Measurements from ENCODE around the gene ST14. TPM values are rescaled to one million over a fixed set of nuclear protein-coding genes. Genes with fewer than 3 reads are reported as not detected.
A peak's percentile ranks its signal among the peaks of the same experiment; 100 is the strongest.
"Not testable (repeated sequence)": the region's sequence is repeated elsewhere in the genome, so short reads cannot be mapped to it uniquely, and the experiment has no call there.

The ST14 gene
- total RNA-seq, 1 experiment from 2014 or later, result 33.9 TPM

DNA sequence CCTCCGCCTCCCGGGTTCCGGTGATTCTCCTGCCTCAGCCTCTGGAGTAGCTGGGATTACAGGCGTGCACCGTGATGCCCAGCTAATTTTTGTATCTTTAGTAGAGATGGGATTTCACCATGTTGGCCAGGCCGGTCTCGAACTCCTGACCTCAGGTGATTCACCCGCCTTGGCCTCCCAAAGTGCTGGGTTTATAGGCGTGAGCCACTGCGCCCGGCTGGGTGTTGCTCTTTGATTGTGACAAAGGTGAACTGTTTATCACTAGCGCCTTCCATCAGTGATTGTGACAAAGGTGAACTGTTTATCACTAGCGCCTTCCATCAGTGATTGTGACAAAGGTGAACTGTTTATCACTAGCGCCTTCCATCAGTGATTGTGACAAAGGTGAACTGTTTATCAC is 34.0 kb downstream of the ST14 start:
- ATAC-seq; H3K4me1 Mint-ChIP-seq; H3K27ac Mint-ChIP-seq; H3K4me3 Mint-ChIP-seq; DNase-seq (ENCODE audit: low spot score); CTCF ChIA-PET; H3K36me3 Mint-ChIP-seq; H3K27me3 Mint-ChIP-seq (ENCODE audit: low read depth); H3K9me3 Mint-ChIP-seq: not testable (repeated sequence)
- POLR2A ChIA-PET, result interaction anchor here (0.6 kb wide), 1 partner anchor 19 kb away, joined by 3 read pairs; no protein-coding TSS in a partner anchor

DNA sequence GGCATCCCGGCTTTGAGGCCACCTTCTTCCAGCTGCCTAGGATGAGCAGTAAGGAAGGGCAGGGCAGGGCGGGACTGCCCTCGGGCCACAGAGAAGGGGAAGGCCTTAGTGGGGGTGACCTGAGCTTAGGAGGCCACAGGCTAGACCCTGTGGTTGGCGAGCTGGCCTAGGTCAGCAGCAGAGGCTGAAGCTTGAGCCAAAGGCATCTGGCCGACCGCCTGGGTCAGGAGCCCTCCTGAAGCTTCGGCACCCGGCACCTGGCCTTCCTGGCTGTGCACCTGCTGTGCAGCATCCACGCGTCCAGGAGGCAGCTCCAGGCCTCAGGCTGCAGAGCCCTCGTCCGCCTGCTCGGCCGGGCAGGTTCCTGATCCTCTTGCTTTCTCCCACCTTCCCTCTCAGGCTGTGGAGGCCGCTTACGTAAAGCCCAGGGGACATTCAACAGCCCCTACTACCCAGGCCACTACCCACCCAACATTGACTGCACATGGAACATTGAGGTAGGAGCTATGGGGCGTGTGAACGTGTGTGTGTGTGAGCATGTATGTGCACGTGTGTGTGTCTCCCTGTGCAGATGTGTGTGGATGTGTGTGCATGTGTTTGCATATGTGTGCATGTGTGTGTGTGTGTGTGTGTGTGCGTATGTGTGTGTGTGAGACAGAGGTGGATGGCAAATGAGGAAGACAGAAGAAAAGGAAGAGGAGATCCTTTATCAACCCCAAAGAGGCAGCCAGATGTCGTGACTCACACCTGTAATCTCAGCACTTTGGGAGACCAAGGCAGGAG is 34.9 kb downstream of the ST14 start:
- Mint-ChIP-seq H3K36me3 (no peaks in the 10 kb centered on the region), H3K4me1 (no peaks in the 10 kb centered on the region), H3K9me3 (no peaks in the 10 kb centered on the region), H3K27me3 (ENCODE audit: low read depth) (no peaks in the 10 kb centered on the region), H3K4me3 (no peak overlapping the region), H3K27ac (no peak overlapping the region)
- POLR2A ChIA-PET, result no interaction called here
- ATAC-seq (no peak), DNase-seq (ENCODE audit: low spot score) (no peak)
- CTCF ChIA-PET, result interaction anchor here (0.9 kb wide), 1 partner anchor 31 kb away, joined by 3 read pairs; no protein-coding TSS in a partner anchor
- TF ChIP-seq ZNF138 (CRISPR knock-in tag; conservative IDR thresholded peaks at IDR 0.05) (no peak), ZNF423 (CRISPR knock-in tag; IDR thresholded peaks at IDR 0.05) (no peak), MYBL2 (CRISPR knock-in tag; IDR thresholded peaks at IDR 0.05) (no peak)
- TF ChIP-seq, protein P1, sequence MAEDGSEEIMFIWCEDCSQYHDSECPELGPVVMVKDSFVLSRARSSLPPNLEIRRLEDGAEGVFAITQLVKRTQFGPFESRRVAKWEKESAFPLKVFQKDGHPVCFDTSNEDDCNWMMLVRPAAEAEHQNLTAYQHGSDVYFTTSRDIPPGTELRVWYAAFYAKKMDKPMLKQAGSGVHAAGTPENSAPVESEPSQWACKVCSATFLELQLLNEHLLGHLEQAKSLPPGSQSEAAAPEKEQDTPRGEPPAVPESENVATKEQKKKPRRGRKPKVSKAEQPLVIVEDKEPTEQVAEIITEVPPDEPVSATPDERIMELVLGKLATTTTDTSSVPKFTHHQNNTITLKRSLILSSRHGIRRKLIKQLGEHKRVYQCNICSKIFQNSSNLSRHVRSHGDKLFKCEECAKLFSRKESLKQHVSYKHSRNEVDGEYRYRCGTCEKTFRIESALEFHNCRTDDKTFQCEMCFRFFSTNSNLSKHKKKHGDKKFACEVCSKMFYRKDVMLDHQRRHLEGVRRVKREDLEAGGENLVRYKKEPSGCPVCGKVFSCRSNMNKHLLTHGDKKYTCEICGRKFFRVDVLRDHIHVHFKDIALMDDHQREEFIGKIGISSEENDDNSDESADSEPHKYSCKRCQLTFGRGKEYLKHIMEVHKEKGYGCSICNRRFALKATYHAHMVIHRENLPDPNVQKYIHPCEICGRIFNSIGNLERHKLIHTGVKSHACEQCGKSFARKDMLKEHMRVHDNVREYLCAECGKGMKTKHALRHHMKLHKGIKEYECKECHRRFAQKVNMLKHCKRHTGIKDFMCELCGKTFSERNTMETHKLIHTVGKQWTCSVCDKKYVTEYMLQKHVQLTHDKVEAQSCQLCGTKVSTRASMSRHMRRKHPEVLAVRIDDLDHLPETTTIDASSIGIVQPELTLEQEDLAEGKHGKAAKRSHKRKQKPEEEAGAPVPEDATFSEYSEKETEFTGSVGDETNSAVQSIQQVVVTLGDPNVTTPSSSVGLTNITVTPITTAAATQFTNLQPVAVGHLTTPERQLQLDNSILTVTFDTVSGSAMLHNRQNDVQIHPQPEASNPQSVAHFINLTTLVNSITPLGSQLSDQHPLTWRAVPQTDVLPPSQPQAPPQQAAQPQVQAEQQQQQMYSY (CRISPR knock-in tag; IDR thresholded peaks at IDR 0.05), result no peak
- TF ChIP-seq, protein P2, sequence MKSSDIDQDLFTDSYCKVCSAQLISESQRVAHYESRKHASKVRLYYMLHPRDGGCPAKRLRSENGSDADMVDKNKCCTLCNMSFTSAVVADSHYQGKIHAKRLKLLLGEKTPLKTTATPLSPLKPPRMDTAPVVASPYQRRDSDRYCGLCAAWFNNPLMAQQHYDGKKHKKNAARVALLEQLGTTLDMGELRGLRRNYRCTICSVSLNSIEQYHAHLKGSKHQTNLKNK (CRISPR knock-in tag; IDR thresholded peaks at IDR 0.05), result no peak
- TF ChIP-seq, protein P3, sequence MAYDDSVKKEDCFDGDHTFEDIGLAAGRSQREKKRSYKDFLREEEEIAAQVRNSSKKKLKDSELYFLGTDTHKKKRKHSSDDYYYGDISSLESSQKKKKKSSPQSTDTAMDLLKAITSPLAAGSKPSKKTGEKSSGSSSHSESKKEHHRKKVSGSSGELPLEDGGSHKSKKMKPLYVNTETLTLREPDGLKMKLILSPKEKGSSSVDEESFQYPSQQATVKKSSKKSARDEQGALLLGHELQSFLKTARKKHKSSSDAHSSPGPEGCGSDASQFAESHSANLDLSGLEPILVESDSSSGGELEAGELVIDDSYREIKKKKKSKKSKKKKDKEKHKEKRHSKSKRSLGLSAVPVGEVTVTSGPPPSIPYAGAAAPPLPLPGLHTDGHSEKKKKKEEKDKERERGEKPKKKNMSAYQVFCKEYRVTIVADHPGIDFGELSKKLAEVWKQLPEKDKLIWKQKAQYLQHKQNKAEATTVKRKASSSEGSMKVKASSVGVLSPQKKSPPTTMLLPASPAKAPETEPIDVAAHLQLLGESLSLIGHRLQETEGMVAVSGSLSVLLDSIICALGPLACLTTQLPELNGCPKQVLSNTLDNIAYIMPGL (CRISPR knock-in tag; IDR thresholded peaks at IDR 0.05), result no peak

DNA sequence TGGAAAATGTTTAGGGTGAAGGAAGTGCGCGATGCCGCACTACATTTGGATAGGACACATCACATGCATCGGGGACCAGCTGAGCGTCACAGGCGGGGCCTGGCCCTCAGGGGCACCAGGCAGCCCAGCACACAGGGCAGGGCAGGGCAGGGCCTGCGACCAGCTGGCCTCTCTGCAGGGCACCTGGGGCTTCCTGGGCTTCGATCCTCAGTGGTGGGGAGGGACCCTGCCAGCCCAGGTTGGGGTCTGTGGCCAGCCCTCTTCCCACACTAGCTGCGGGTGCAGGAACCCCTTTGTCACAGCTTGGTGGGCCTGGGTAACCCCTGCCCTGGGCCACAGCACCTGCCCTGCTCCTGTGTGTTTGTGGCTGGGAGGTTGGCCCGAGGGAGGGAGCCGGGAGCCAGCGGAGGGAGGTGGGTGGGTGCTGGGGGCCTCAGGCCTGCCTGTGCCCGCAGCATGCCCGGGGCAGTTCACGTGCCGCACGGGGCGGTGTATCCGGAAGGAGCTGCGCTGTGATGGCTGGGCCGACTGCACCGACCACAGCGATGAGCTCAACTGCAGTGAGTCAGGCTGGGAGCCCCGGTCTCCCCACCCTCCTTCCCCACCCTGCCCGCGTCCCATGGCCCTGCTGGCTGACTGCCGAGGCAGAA is 37.9 kb downstream of the ST14 start:
- ATAC-seq, result no peak
- CTCF ChIA-PET, result interaction anchor here (1.4 kb wide), 1 partner anchor 15 kb away, joined by 3 read pairs; no protein-coding TSS in a partner anchor
- H3K27me3 Mint-ChIP-seq (ENCODE audit: low read depth), result no peaks in the 10 kb centered on the region
- peaks cover 7% of the 10 kb centered on the region for H3K9me3 Mint-ChIP-seq
- POLR2A ChIA-PET, result interaction anchor here (0.6 kb wide), 1 partner anchor 1512 kb away, joined by 4 read pairs; no protein-coding TSS in a partner anchor
- DNase-seq (ENCODE audit: low spot score), result no peak
- no peak overlapping the region for H3K4me3 Mint-ChIP-seq
- H3K4me1 Mint-ChIP-seq, result no peaks in the 10 kb centered on the region
- no peak overlapping the region for H3K27ac Mint-ChIP-seq
- H3K36me3 Mint-ChIP-seq, result peaks cover 15% of the 10 kb centered on the region
- no peak for TF ChIP-seq ESRRA (CRISPR knock-in tag; IDR thresholded peaks at IDR 0.05; ENCODE audit: borderline replicate concordance)

DNA sequence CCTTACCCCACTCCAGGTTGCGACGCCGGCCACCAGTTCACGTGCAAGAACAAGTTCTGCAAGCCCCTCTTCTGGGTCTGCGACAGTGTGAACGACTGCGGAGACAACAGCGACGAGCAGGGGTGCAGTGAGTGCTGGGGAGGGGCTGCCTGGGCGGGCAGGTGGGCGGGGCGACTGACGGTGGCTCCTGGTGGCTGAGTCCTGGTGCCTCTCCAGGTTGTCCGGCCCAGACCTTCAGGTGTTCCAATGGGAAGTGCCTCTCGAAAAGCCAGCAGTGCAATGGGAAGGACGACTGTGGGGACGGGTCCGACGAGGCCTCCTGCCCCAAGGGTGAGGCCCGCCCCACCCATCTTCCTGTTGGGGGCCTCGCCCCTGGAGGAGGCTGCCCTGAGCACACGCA is 38.7 kb downstream of the ST14 start:
- Mint-ChIP-seq H3K27me3 (ENCODE audit: low read depth) (no peaks in the 10 kb centered on the region), H3K36me3 (peaks cover 15% of the 10 kb centered on the region), H3K4me3 (no peak overlapping the region), H3K27ac (no peak overlapping the region), H3K4me1 (no peaks in the 10 kb centered on the region), H3K9me3 (peaks cover 7% of the 10 kb centered on the region)
- DNase-seq (ENCODE audit: low spot score) (no peak), ATAC-seq (peak; percentile 28; the same call in 1 of the 2 replicates)
- POLR2A ChIA-PET, result interaction anchor here (0.6 kb wide), 1 partner anchor 1512 kb away, joined by 4 read pairs; no protein-coding TSS in a partner anchor
- TF ChIP-seq, protein P1 (CRISPR knock-in tag; IDR thresholded peaks at IDR 0.05), result peak; percentile 64; the same call in 1 of the 2 replicates
- TF ChIP-seq TCF7 (CRISPR knock-in tag; IDR thresholded peaks at IDR 0.05; ENCODE audit: low read depth), result no peak
- CTCF ChIA-PET, result no interaction called here
